Thyroid gland (tissue), 4 donors: ENCODE data around the gene KCMF1. TPM values are rescaled to one million over a fixed set of nuclear protein-coding genes. Genes with fewer than 3 reads are reported as not detected.

Experiments used
- DNase-seq, 2 donors: peaks; one replicate each; pipeline ENCODE4 v3.0.0-alpha.2; 2019
- H3K27ac ChIP-seq, 3 donors: fragments of 200-600 bp; sonication (generic); 1 replicate in 2 of 3; 2 replicates in 1 of 3; pipeline ENCODE4 v1.5.1; 2016 to 2019; ENCODE audit warnings: mild to moderate bottlenecking in 1 of 3, moderate library complexity in 1 of 3
- H3K27me3 ChIP-seq: fragments of 200-600 bp; sonication (generic); one replicate; pipeline ENCODE4 v1.5.1; 2019
- H3K36me3 ChIP-seq, 2 donors: fragments of 200-600 bp; sonication (generic); one replicate each; pipeline ENCODE4 v1.5.1; 2016 to 2019
- H3K4me1 ChIP-seq, 2 donors: fragments of 200-600 bp; sonication (generic); one replicate each; pipeline ENCODE4 v1.5.1; 2017 to 2019
- H3K4me3 ChIP-seq, 3 donors: fragments of 200-600 bp; sonication (generic); replicated peaks in 1 of 3; 1 replicate in 2 of 3; 2 replicates in 1 of 3; pipeline ENCODE4 v1.5.1; 2016; ENCODE audit warnings: mild to moderate bottlenecking in 1 of 3
- H3K9me3 ChIP-seq: fragments of 200-600 bp; sonication (generic); one replicate; pipeline ENCODE4 v1.5.1; 2017
- CTCF ChIP-seq, 6 experiments: fragments of 200-600 bp in 3 of 6; fragments of 450-650 bp in 3 of 6; sonication (generic) in 3 of 6; IDR thresholded peaks; one replicate each; pipeline ENCODE4 v1.5.1; 2016 to 2019; ENCODE audit warnings: antibody characterized with exemption in 6 of 6, mild to moderate bottlenecking in 2 of 6, inconsistent platforms in 1 of 6, moderate library complexity in 1 of 6
- POLR2A ChIP-seq, 2 donors: fragments of 450-650 bp; IDR thresholded peaks; one replicate each; pipeline ENCODE4 v1.6.1; 2017; ENCODE audit warnings: antibody characterized with exemption in 2 of 2, mild to moderate bottlenecking in 2 of 2, moderate library complexity in 1 of 2
- WGBS, 2 donors: methylation state at CpG; one replicate each; pipeline ENCODE4 v1.1.5; 2017; 5-methylcytosine and 5-hydroxymethylcytosine counted together
- intact Hi-C: fragments of 100-400 bp; cut with DNase I; formaldehyde crosslinking; loops from one replicate; pipeline ENCODE4 v1.15.1; 2023
- total RNA-seq, 4 donors: library from RNA; depleted of rRNA; stranded (reverse); fragments of >200 nt; gene quantifications; one replicate each; pipeline ENCODE4 v1.2.3, GENCODE V29; 2016

Gene KCMF1
- total RNA-seq, 4 donors from 2014 or later: 39.6 to 44.5 (median 41.3) TPM

- no peak for DNase-seq
- intact Hi-C loops: no loop called here
- TF ChIP-seq POLR2A (IDR thresholded peaks at IDR 0.05) (no peak), CTCF (IDR thresholded peaks at IDR 0.05) (no peak)
- H3K9me3 ChIP-seq: no peaks in the 10 kb centered on the region
- no peaks in the 10 kb centered on the region for H3K36me3 ChIP-seq
- H3K4me1 ChIP-seq: peaks cover 0 to 4% of the 10 kb centered on the region in 2 donors
- H3K27ac ChIP-seq: no peak overlapping the region
- no peak overlapping the region for H3K4me3 ChIP-seq
- no peaks in the 10 kb centered on the region for H3K27me3 ChIP-seq
These were observed 31.6 kb downstream of the KCMF1 start for GRCh38 chr2:85002534-85002933.

GRCh38 chr2:85008252-85008651, 37.3 kb downstream of the KCMF1 start:
- H3K9me3 ChIP-seq: no peaks in the 10 kb centered on the region
- no peak for DNase-seq
- H3K4me1 ChIP-seq: peaks cover 0 to 5% of the 10 kb centered on the region in 2 donors
- intact Hi-C loops: no loop called here
- H3K27ac ChIP-seq: no peak overlapping the region
- TF ChIP-seq POLR2A (IDR thresholded peaks at IDR 0.05): no peak
- TF ChIP-seq CTCF (IDR thresholded peaks at IDR 0.05): no peak
- 93 to 98% methylated on average over 2 of the region's 2 CpGs for WGBS, 2 donors
- H3K27me3 ChIP-seq: no peaks in the 10 kb centered on the region
- no peaks in the 10 kb centered on the region for H3K36me3 ChIP-seq
- no peak overlapping the region for H3K4me3 ChIP-seq

- TF ChIP-seq POLR2A (IDR thresholded peaks at IDR 0.05) (no peak), CTCF (IDR thresholded peaks at IDR 0.05) (no peak)
- WGBS, 2 donors: 93 to 97% methylated on average over 3 of the region's 3 CpGs
- Histone ChIP-seq H3K4me1 (peaks cover 3 to 14% of the 10 kb centered on the region in 2 donors), H3K27ac (no peak overlapping the region), H3K36me3 (no peaks in the 10 kb centered on the region), H3K4me3 (no peak overlapping the region), H3K9me3 (no peaks in the 10 kb centered on the region), H3K27me3 (no peaks in the 10 kb centered on the region)
- intact Hi-C loops: no loop called here
- no peak for DNase-seq
These were observed 38.2 kb downstream of the KCMF1 start for GRCh38 chr2:85009019-85009618.

- H3K36me3 ChIP-seq: no peaks in the 10 kb centered on the region
- no peak for DNase-seq
- TF ChIP-seq CTCF (IDR thresholded peaks at IDR 0.05): no peak
- no peak for TF ChIP-seq POLR2A (IDR thresholded peaks at IDR 0.05)
- H3K27ac ChIP-seq: no peak overlapping the region
- H3K4me3 ChIP-seq: no peak overlapping the region
- no peaks in the 10 kb centered on the region for H3K9me3 ChIP-seq
- no peaks in the 10 kb centered on the region for H3K27me3 ChIP-seq
- 95 to 96% methylated on average over 1 of the region's 1 CpG for WGBS, 2 donors
- peaks cover 8 to 25% of the 10 kb centered on the region in 2 donors for H3K4me1 ChIP-seq
- intact Hi-C loops: no loop called here
These were observed 39.4 kb downstream of the KCMF1 start for GRCh38 chr2:85010404-85010803.

- no peak for TF ChIP-seq CTCF (IDR thresholded peaks at IDR 0.05)
- no peak for TF ChIP-seq POLR2A (IDR thresholded peaks at IDR 0.05)
- WGBS, 2 donors: 95 to 99% methylated on average over 3 of the region's 3 CpGs
- no peaks in the 10 kb centered on the region for H3K27me3 ChIP-seq
- intact Hi-C loops: no loop called here
- no peak overlapping the region for H3K4me3 ChIP-seq
- no peak overlapping the region for H3K27ac ChIP-seq
- no peak for DNase-seq
- no peaks in the 10 kb centered on the region for H3K9me3 ChIP-seq
- peaks cover 14 to 32% of the 10 kb centered on the region in 2 donors for H3K4me1 ChIP-seq
- H3K36me3 ChIP-seq: no peaks in the 10 kb centered on the region
These were observed 40.1 kb downstream of the KCMF1 start for GRCh38 chr2:85011098-85011497.
